Measurements from ENCODE around the gene MT1G.
"Not testable (repeated sequence)": the region's sequence is repeated elsewhere in the genome, so short reads cannot be mapped to it uniquely, and the experiment has no call there.

MT1G gene

GRCh38 chr16:56634715-56635440 lies 33.0 kb downstream of the MT1G start:
- DNase-seq: no peak

- no peak for DNase-seq
Measured at GRCh38 chr16:56633535-56633934, 34.3 kb downstream of the MT1G start.

GRCh38 chr16:56632848-56633365 lies 35.0 kb downstream of the MT1G start:
- DNase-seq: no peak

GRCh38 chr16:56632156-56632847 lies 35.6 kb downstream of the MT1G start, which contains the start of gene MT1M:
MT1M (plus strand) TSS chr16:56632659; CDS start chr16:56632732, 73 bp downstream.
- DNase-seq: no peak

- no peak for DNase-seq
Measured at GRCh38 chr16:56631832-56632155, 36.1 kb downstream of the MT1G start.

- no peak for DNase-seq
Measured at GRCh38 chr16:56631197-56631596, 36.7 kb downstream of the MT1G start.

- no peak for DNase-seq
Measured at GRCh38 chr16:56630134-56630533, 37.7 kb downstream of the MT1G start.

- DNase-seq: no peak
Measured at GRCh38 chr16:56629531-56629930, 38.3 kb downstream of the MT1G start.

- no peak for DNase-seq
Measured at GRCh38 chr16:56628486-56629350, 39.1 kb downstream of the MT1G start.

- no peak for DNase-seq
Measured at GRCh38 chr16:56626685-56627084, 41.2 kb downstream of the MT1G start.

GRCh38 chr16:56625943-56626654 lies 41.8 kb downstream of the MT1G start:
- DNase-seq: no peak

- DNase-seq: peak in 2 of 5 donors; percentile 35 to 81
Measured at GRCh38 chr16:56625140-56625942, 42.5 kb downstream of the MT1G start, which contains the start of gene MT1E. MT1E (plus strand) TSS chr16:56625781; CDS start chr16:56625852, 71 bp downstream.

- DNase-seq: no peak
Measured at GRCh38 chr16:56623637-56624036, 44.2 kb downstream of the MT1G start.

- not testable (repeated sequence) for DNase-seq
Measured at GRCh38 chr16:56623184-56623583, 44.7 kb downstream of the MT1G start.

GRCh38 chr16:56621665-56622445 lies 46.0 kb downstream of the MT1G start:
- not testable (repeated sequence) for DNase-seq

GRCh38 chr16:56620339-56620897 lies 47.4 kb downstream of the MT1G start:
- no peak for DNase-seq

GRCh38 chr16:56618138-56618537 lies 49.7 kb downstream of the MT1G start:
- DNase-seq: no peak

- peak in 3 of 5 donors; percentile 31 to 69 (median 41) for DNase-seq
Measured at GRCh38 chr16:56617212-56618085, 50.4 kb downstream of the MT1G start.
